HG02885 (cell line): ENCODE data around the gene PSMD4.

ENCODE experiments used
- ATAC-seq: cut with Tn5 transposase; IDR thresholded peaks from one replicate; pipeline ENCODE4 v1.9.1; 2021; ENCODE audit warnings: mild to moderate bottlenecking; ENCODE audit not compliant: unreplicated experiment, poor library complexity

PSMD4 gene

GRCh38 chr1:151292207-151293030 is 37.9 kb downstream of the PSMD4 start:
- no peak for ATAC-seq

GRCh38 chr1:151293093-151293492 is 38.6 kb downstream of the PSMD4 start:
- ATAC-seq, result no peak

GRCh38 chr1:151294742-151295462 is 40.4 kb downstream of the PSMD4 start:
- no peak for ATAC-seq

GRCh38 chr1:151309811-151310323 is 55.3 kb downstream of the PSMD4 start:
- ATAC-seq, result no peak

GRCh38 chr1:151311011-151311410 is 56.5 kb downstream of the PSMD4 start:
- ATAC-seq, result no peak

- no peak for ATAC-seq
These were observed 57.2 kb downstream of the PSMD4 start for GRCh38 chr1:151311589-151312331.

- no peak for ATAC-seq
These were observed 57.9 kb downstream of the PSMD4 start for GRCh38 chr1:151312411-151312810.

- no peak for ATAC-seq
These were observed 58.3 kb downstream of the PSMD4 start for GRCh38 chr1:151312826-151313225.

GRCh38 chr1:151313501-151313900 is 59.0 kb downstream of the PSMD4 start:
- no peak for ATAC-seq

GRCh38 chr1:151314137-151314875 is 59.8 kb downstream of the PSMD4 start:
- no peak for ATAC-seq

GRCh38 chr1:151315565-151316235 is 61.2 kb downstream of the PSMD4 start:
- ATAC-seq, result no peak
